Dedifferentiated amniotic fluid mesenchymal stem cell (primary cell): ENCODE measurements around the gene ST3GAL4.
"Not testable (repeated sequence)": the region's sequence is repeated elsewhere in the genome, so short reads cannot be mapped to it uniquely, and the experiment has no call there.

Experiments
- DNase-seq: peaks from one replicate; pipeline ENCODE4 v3.0.0-alpha.2; 2016; ENCODE audit errors: extremely low spot score

ST3GAL4 gene

GRCh38 chr11:126346586-126346940, 8.9 kb upstream of the ST3GAL4 start:
- DNase-seq: no peak

- not testable (repeated sequence) for DNase-seq
These were observed 8.5 kb upstream of the ST3GAL4 start for GRCh38 chr11:126346946-126347345.

GRCh38 chr11:126347751-126348668, 7.5 kb upstream of the ST3GAL4 start:
- DNase-seq: no peak

GRCh38 chr11:126348806-126349582, 6.5 kb upstream of the ST3GAL4 start:
- DNase-seq: no peak

- no peak for DNase-seq
These were observed 4.7 kb upstream of the ST3GAL4 start for GRCh38 chr11:126350836-126351235.

- DNase-seq: no peak
These were observed 3.3 kb upstream of the ST3GAL4 start for GRCh38 chr11:126352163-126352562.

- DNase-seq: peak; percentile 51
These were observed 2.3 kb upstream of the ST3GAL4 start for GRCh38 chr11:126352934-126353801.

GRCh38 chr11:126354631-126355323, 709 bp upstream of the ST3GAL4 start:
- no peak for DNase-seq

GRCh38 chr11:126355926-126356897, 726 bp downstream of the ST3GAL4 start:
- DNase-seq: no peak

- no peak for DNase-seq
These were observed 1.8 kb downstream of the ST3GAL4 start for GRCh38 chr11:126357055-126357962.

- no peak for DNase-seq
These were observed 2.7 kb downstream of the ST3GAL4 start for GRCh38 chr11:126357969-126358762.

GRCh38 chr11:126358763-126359160, 3.3 kb downstream of the ST3GAL4 start:
- no peak for DNase-seq

GRCh38 chr11:126359431-126360048, 4.1 kb downstream of the ST3GAL4 start:
- DNase-seq: peak; percentile 69

- no peak for DNase-seq
These were observed 4.6 kb downstream of the ST3GAL4 start for GRCh38 chr11:126360049-126360446.

GRCh38 chr11:126361400-126361799, 5.9 kb downstream of the ST3GAL4 start:
- DNase-seq: no peak

GRCh38 chr11:126362879-126363655, 7.6 kb downstream of the ST3GAL4 start:
- no peak for DNase-seq

- DNase-seq: no peak
These were observed 8.3 kb downstream of the ST3GAL4 start for GRCh38 chr11:126363706-126364248.
